Pancreas (tissue), 10 donors: ENCODE measurements around the gene TGOLN2. TPM values are rescaled to one million over a fixed set of nuclear protein-coding genes. Genes with fewer than 3 reads are reported as not detected.

Experiments
- ATAC-seq, 4 donors: fragments of 200-7000 bp; cut with Tn5 transposase; one replicate each; pipeline versions ENCODE4 v1.8.0 to v1.9.1; 2020; ENCODE audit warnings: mild to moderate bottlenecking in 4 of 4, moderate library complexity in 4 of 4
- DNase-seq, 6 donors: peaks; one replicate each; pipeline ENCODE4 v3.0.0-alpha.2; 2020
- FAIRE-seq: peaks from 2 replicates; lab custom pipeline; 2012; peaks lifted over from hg19 to GRCh38; lab: Jason Lieb, UNC
- H3K27ac ChIP-seq, 4 donors: fragments of 200-600 bp; sonication (generic); 1 replicate in 3 of 4; 2 replicates in 1 of 4; pipeline versions ENCODE4 v1.5.0 to v1.8.0; 2020
- H3K27me3 ChIP-seq, 4 donors: fragments of 200-600 bp; one replicate each; pipeline ENCODE4 v1.8.0; 2021
- H3K36me3 ChIP-seq, 3 donors: fragments of 200-600 bp; sonication (generic) in 1 of 3; one replicate each; pipeline versions ENCODE4 v1.5.0 to v1.8.0; 2020 to 2021
- H3K4me1 ChIP-seq, 3 donors: fragments of 200-600 bp; one replicate each; pipeline ENCODE4 v1.8.0; 2021
- H3K4me3 ChIP-seq, 4 donors: fragments of 200-600 bp; sonication (generic) in 2 of 4; one replicate each; pipeline versions ENCODE4 v1.5.0 to v1.8.0; 2020 to 2021
- H3K9me3 ChIP-seq, 4 donors: fragments of 200-600 bp; one replicate each; pipeline ENCODE4 v1.8.0; 2021
- CTCF ChIP-seq, 4 donors: fragments of 200-600 bp; sonication (generic) in 3 of 4; IDR thresholded peaks; one replicate each; pipeline versions ENCODE4 v1.5.0 to v1.8.0; 2021; ENCODE audit warnings: antibody characterized with exemption in 4 of 4
- WGBS, 2 donors: extraction: QIAGEN DNeasy Blood & Tissue Kit; methylation state at CpG; one replicate each; pipeline ENCODE4 v1.1.7; 2013; 5-methylcytosine and 5-hydroxymethylcytosine counted together
- intact Hi-C, 3 donors: fragments of 100-400 bp; cut with DNase I; formaldehyde crosslinking; loops; one replicate each; pipeline versions ENCODE4 v1.11.1 to v1.14.2; 2022
- polyA plus RNA-seq, 2 donors: library from polyadenylated mRNA; stranded (reverse); fragments of 200-250 nt; gene quantifications; one replicate each; pipeline ENCODE4 v1.2.3, GENCODE V29; 2013
- total RNA-seq, 6 donors: library from RNA; stranded (reverse); fragmentation: NEBNext Ultra II Directional in 4 of 6; extraction: Animal tissue kit (Norgen Biotek cat#: 25700) in 4 of 6; gene quantifications; one replicate each; pipeline versions ENCODE4 v1.2.1 to v1.2.4, GENCODE V29; 2021 to 2023
- donor health status: healthy with polysubstance abuse.
- donor health status: DM: no; HTN: no; CAD: no; lungs with moderate emphysema.
- donor health status: DM: no; HTN: no; CAD: no.
- donor health status: control.
- donor health status: control.
- donor health status: Bipolar disorder and iron deficiency.
- donor health status: DM: yes; HTN: yes; CAD: no.
- donor health status: DM: no; HTN: no; CAD: no.
- donor health status: DM: no; HTN: no; CAD: no.
- donor health status: DM: yes; HTN: yes; CAD: no.

The TGOLN2 gene
- total and polyA plus RNA-seq, 8 donors, result 17.7 to 74.7 (median 37.9) TPM

GRCh38 chr2:85275984-85276540, 51.7 kb downstream of the TGOLN2 start:
- intact Hi-C loops, result no loop called here
- H3K4me1 ChIP-seq, result no peaks in the 10 kb centered on the region
- FAIRE-seq (no peak), ATAC-seq (no peak), DNase-seq (no peak)
- no peaks in the 10 kb centered on the region for H3K9me3 ChIP-seq
- no peak overlapping the region for H3K4me3 ChIP-seq
- no peak overlapping the region for H3K27ac ChIP-seq
- 88 to 92% methylated on average over 9 of the region's 9 CpGs for WGBS, 2 donors
- no peaks in the 10 kb centered on the region for H3K27me3 ChIP-seq
- no peak for TF ChIP-seq CTCF (IDR thresholded peaks at IDR 0.05)
- no peaks in the 10 kb centered on the region for H3K36me3 ChIP-seq

DNA sequence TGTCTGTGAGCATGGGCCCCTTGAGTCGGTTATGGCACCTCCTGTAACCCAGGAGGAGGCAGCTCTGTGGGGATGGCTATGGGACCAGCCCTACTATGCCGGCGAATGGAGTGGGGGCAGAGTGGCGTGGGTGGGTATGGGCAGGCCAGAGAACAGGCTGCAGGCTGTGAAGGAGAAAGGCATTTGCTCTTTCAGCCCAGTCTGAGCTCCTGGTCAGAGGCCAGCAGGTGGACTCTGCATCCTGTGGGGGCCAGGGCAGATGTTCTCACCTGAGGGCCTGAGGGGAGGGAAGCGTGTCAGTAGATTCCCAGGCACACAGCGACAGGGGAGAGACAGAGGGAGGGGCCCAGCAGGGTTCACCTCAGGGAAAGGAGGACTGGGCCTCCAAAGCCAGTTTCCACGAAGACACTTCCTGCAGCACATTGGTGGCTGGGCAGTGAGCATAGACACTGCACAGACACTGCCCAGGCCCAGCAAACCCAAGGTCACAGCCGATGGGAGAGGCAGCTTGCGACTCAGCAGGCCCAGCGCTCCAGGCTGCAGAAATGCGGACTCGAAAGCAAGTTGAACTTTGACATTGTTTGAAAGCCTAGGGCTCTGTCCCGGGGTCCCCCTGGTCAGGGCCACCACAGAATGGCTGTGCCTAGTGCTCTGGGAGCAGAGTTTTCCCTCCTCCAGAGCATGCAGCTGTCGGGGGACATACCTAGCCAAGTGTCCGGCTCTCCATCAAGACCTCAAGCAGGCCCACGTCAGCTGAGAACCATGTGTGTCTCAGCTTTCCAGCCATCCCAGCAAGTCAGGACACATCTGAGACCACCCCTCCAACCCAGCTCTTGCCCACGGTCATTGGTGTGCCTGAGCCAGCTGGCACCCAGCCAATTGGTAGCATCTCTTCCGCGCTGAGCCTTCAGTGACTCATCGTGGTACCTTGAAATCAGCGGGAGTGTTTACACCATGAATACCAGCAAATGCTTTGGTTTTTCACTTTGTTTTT, 53.8 kb downstream of the TGOLN2 start:
- WGBS, 2 donors, result 75 to 82% methylated on average over 21 of the region's 21 CpGs
- H3K9me3 ChIP-seq, result no peaks in the 10 kb centered on the region
- no peak for TF ChIP-seq CTCF (IDR thresholded peaks at IDR 0.05)
- ATAC-seq (no peak), DNase-seq (no peak), FAIRE-seq (no peak)
- H3K4me3 ChIP-seq, result no peak overlapping the region
- no peaks in the 10 kb centered on the region for H3K36me3 ChIP-seq
- H3K4me1 ChIP-seq, result no peaks in the 10 kb centered on the region
- H3K27me3 ChIP-seq, result no peaks in the 10 kb centered on the region
- intact Hi-C loops, result no loop called here
- no peak overlapping the region for H3K27ac ChIP-seq

DNA sequence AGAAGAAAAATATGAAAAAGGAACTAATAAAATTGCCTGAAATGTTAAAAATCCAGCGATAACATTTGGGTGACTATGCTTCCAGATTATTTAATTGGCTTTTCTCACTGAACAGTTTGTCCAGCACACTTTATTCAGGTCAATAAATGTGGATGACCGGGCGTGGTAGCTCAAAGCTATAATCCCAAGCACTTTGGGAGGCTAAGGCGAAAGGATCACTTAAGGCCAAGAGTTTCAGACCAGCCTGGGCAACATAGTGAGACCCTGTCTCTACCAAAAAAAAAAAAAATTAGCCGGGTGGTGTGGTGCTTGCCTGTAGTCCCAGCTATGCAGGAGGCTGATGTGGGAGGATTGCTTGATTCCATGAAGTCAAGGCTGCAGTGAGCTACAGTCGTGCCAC, 55.4 kb downstream of the TGOLN2 start:
- Histone ChIP-seq H3K4me1 (no peaks in the 10 kb centered on the region), H3K9me3 (no peaks in the 10 kb centered on the region), H3K36me3 (no peaks in the 10 kb centered on the region), H3K4me3 (no peak overlapping the region), H3K27ac (no peak overlapping the region), H3K27me3 (no peaks in the 10 kb centered on the region)
- FAIRE-seq (no peak), ATAC-seq (no peak), DNase-seq (no peak)
- 88 to 90% methylated on average over 6 of the region's 6 CpGs for WGBS, 2 donors
- intact Hi-C loops, result no loop called here
- no peak for TF ChIP-seq CTCF (IDR thresholded peaks at IDR 0.05)

DNA sequence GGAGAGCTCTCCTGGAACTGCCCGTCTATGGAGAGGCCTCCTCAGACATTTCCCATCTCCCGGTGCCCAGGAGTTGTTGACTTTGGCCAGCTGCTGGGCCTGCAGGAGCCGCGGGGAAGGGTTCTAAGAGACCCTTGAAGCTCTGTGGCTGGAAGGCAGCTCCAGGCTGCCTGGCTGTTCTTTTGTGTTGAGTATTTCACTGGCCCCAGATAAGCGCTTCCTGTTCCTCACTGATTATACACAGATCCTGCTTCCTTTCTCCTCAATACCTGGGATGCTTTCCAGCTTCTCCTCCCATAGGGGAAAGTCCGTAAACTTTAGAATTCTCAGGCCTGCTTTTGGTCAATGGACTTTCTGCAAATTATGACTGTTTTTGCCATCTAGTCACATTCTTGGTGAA, 57.8 kb downstream of the TGOLN2 start:
- ATAC-seq (peak in 2 of 4 donors; percentile 38 to 48), DNase-seq (no peak), FAIRE-seq (no peak)
- no peak for TF ChIP-seq CTCF (IDR thresholded peaks at IDR 0.05)
- Histone ChIP-seq H3K4me1 (no peaks in the 10 kb centered on the region), H3K36me3 (no peaks in the 10 kb centered on the region), H3K9me3 (no peaks in the 10 kb centered on the region), H3K4me3 (no peak overlapping the region), H3K27ac (peak overlapping the region in 1 of 4 donors; percentile 47), H3K27me3 (no peaks in the 10 kb centered on the region)
- intact Hi-C loops, result no loop called here
- WGBS, 2 donors, result 47 to 48% methylated on average over 6 of the region's 6 CpGs

Other genes with a start within 250 kb of the TGOLN2 start
- 1 to 10 TPM; 1.1 to 3.6 (median 1.7) TPM for gene TCF7L1, start 194.6 kb downstream of the TGOLN2 start, total RNA-seq
- gene TCF7L1, start 194.6 kb downstream of the TGOLN2 start, polyA plus RNA-seq, result 1 to 10 TPM; 3.1 to 4.0 TPM
- 10 to 100 TPM; 24.9 to 48.3 (median 35.0) TPM for gene RETSAT, start 26.5 kb upstream of the TGOLN2 start, total RNA-seq
- 10 to 100 TPM; 20.7 to 22.1 TPM for gene RETSAT, start 26.5 kb upstream of the TGOLN2 start, polyA plus RNA-seq
- 10 to 100 TPM in 1 of 6 donors, 1 to 10 TPM in 5; 3.9 to 10.5 (median 6.6) TPM for gene ELMOD3, start 26.8 kb upstream of the TGOLN2 start, total RNA-seq
- gene ELMOD3, start 26.8 kb upstream of the TGOLN2 start, polyA plus RNA-seq, result 10 to 100 TPM; 21.1 to 22.9 TPM
- 100 to 1,000 TPM in 1 of 6 donors, 10 to 100 TPM in 5; 10.9 to 111 (median 29.0) TPM for gene CAPG, start 82.4 kb upstream of the TGOLN2 start, total RNA-seq
- gene CAPG, start 82.4 kb upstream of the TGOLN2 start, polyA plus RNA-seq, result 10 to 100 TPM; 37.6 to 41.3 TPM
- 1 to 10 TPM in 5 of 6 donors, under 1 TPM in 1; 0.70 to 9.7 (median 2.8) TPM for gene SH2D6, start 90.7 kb upstream of the TGOLN2 start, total RNA-seq
- gene SH2D6, start 90.7 kb upstream of the TGOLN2 start, polyA plus RNA-seq, result 10 to 100 TPM; 21.3 to 28.1 TPM
- gene MAT2A, start 211.2 kb upstream of the TGOLN2 start, total RNA-seq, result 100 to 1,000 TPM; 127 to 447 (median 246) TPM
- gene MAT2A, start 211.2 kb upstream of the TGOLN2 start, polyA plus RNA-seq, result 100 to 1,000 TPM; 141 to 246 TPM
- gene GGCX, start 233.5 kb upstream of the TGOLN2 start, total RNA-seq, result 10 to 100 TPM; 21.7 to 43.4 (median 31.0) TPM
- gene GGCX, start 233.5 kb upstream of the TGOLN2 start, polyA plus RNA-seq, result 10 to 100 TPM; 15.7 to 16.2 TPM
- gene VAMP8, start 249.6 kb upstream of the TGOLN2 start, total RNA-seq, result 100 to 1,000 TPM in 1 of 6 donors, 10 to 100 TPM in 5; 57.7 to 109 (median 69.7) TPM
- 100 to 1,000 TPM; 137 to 150 TPM for gene VAMP8, start 249.6 kb upstream of the TGOLN2 start, polyA plus RNA-seq